HG03064 (cell line): ENCODE measurements around the gene LIN37.
"Not testable (repeated sequence)": the region's sequence is repeated elsewhere in the genome, so short reads cannot be mapped to it uniquely, and the experiment has no call there.

Experiments
- ATAC-seq: cut with Tn5 transposase; IDR thresholded peaks from one replicate; pipeline ENCODE4 v1.9.1; 2021; ENCODE audit warnings: low read depth; ENCODE audit not compliant: unreplicated experiment

Gene LIN37

GRCh38 chr19:35772362-35772761 is 24.0 kb downstream of the LIN37 start:
- not testable (repeated sequence) for ATAC-seq

- ATAC-seq = no peak
Measured at GRCh38 chr19:35773020-35773806, 24.8 kb downstream of the LIN37 start.

- no peak for ATAC-seq
Measured at GRCh38 chr19:35774274-35775045, 26.1 kb downstream of the LIN37 start.

GRCh38 chr19:35775046-35775297 is 26.6 kb downstream of the LIN37 start:
- ATAC-seq = no peak

GRCh38 chr19:35775298-35776101 is 27.1 kb downstream of the LIN37 start, which contains the start of gene ARHGAP33:
TSS of gene ARHGAP33 (plus strand) at chr19:35775564. CDS start at chr19:35775659, 95 bp downstream.
- ATAC-seq = peak; percentile 78

- no peak for ATAC-seq
Measured at GRCh38 chr19:35776102-35776788, 27.9 kb downstream of the LIN37 start.

- ATAC-seq = no peak
Measured at GRCh38 chr19:35777086-35777841, 28.9 kb downstream of the LIN37 start.

GRCh38 chr19:35777961-35778360 is 29.6 kb downstream of the LIN37 start:
- ATAC-seq = no peak

- no peak for ATAC-seq
Measured at GRCh38 chr19:35779033-35779432, 30.7 kb downstream of the LIN37 start.

GRCh38 chr19:35780058-35780457 is 31.7 kb downstream of the LIN37 start:
- no peak for ATAC-seq

- ATAC-seq = no peak
Measured at GRCh38 chr19:35780717-35781116, 32.3 kb downstream of the LIN37 start.

GRCh38 chr19:35781650-35782049 is 33.3 kb downstream of the LIN37 start:
- ATAC-seq = no peak

GRCh38 chr19:35782589-35782988 is 34.2 kb downstream of the LIN37 start:
- no peak for ATAC-seq

- ATAC-seq = no peak
Measured at GRCh38 chr19:35783469-35784434, 35.4 kb downstream of the LIN37 start.

GRCh38 chr19:35784503-35785338 is 36.3 kb downstream of the LIN37 start:
- no peak for ATAC-seq

- no peak for ATAC-seq
Measured at GRCh38 chr19:35785339-35785627, 36.9 kb downstream of the LIN37 start.

- ATAC-seq = no peak
Measured at GRCh38 chr19:35786299-35787160, 38.2 kb downstream of the LIN37 start.
